Measurements from ENCODE around the gene TFB1M. TPM values are rescaled to one million over a fixed set of nuclear protein-coding genes. Genes with fewer than 3 reads are reported as not detected.
A peak's percentile ranks its signal among the peaks of the same experiment; 100 is the strongest.

Gene TFB1M
- total and polyA plus RNA-seq, 7 experiments from 2014 or later = 15.8 to 45.4 (median 27.1) TPM

- H3K27ac Mint-ChIP-seq = no peak overlapping the region
- Histone ChIP-seq H3K4me1 (ENCODE audit: control insufficient read depth in 2 of 2, insufficient read depth in 2 of 2, low read length in 2 of 2) (no peaks in the 10 kb centered on the region), H3K27ac (ENCODE audit: low read depth, low read length) (no peak overlapping the region), H3K27me3 (ENCODE audit: control insufficient read depth in 2 of 2, insufficient read depth in 2 of 2, low read length in 2 of 2) (no peaks in the 10 kb centered on the region), H3K36me3 (ENCODE audit: control insufficient read depth in 2 of 3, insufficient read depth in 3 of 3, low read length in 3 of 3) (peaks cover 13 to 48% (median 15%) of the 10 kb centered on the region in 3 experiments), H3K4me3 (ENCODE audit: low read length) (no peak overlapping the region), H3K9me3 (ENCODE audit: control insufficient read depth in 2 of 3, low read length in 3 of 3) (no peaks in the 10 kb centered on the region)
- no peaks in the 10 kb centered on the region for H3K9me3 Mint-ChIP-seq
- no peak for ATAC-seq
- H3K4me3 Mint-ChIP-seq = no peak overlapping the region
- ChIA-PET CTCF (interaction anchor here (0.7 kb wide), 1 partner anchor 29 kb away, joined by 3 read pairs; no protein-coding TSS in a partner anchor), POLR2A (no interaction called here)
- H3K4me1 Mint-ChIP-seq = peaks cover 2 to 30% (median 10%) of the 10 kb centered on the region in 7 donors
- intact Hi-C loops (cut with micrococcal nuclease) = no loop called here
- peaks cover 9 to 76% (median 32%) of the 10 kb centered on the region in 5 donors for H3K36me3 Mint-ChIP-seq
- H3K27me3 Mint-ChIP-seq = no peaks in the 10 kb centered on the region
- no peak for DNase-seq
Measured at GRCh38 chr6:155287762-155288161, 26.5 kb downstream of the TFB1M start.

DNA sequence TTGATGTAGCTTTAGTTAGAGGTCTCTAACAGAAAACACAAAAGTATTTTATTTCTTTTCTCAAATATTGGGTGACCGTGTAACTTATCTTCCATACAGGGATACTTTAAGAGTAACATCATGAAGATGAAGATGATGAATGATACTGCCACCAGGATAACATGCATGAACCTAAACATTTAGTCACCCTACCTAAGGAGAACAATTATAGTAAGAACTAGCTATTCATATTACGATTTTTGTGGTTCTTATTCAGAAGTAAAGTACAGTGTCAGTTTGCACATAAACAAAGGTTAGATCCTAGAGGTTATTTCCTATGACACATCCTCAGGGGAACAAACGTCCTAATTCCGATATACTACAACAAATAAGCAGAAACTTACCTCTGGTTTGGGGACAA lies 29.5 kb downstream of the TFB1M start:
- Mint-ChIP-seq H3K27me3 (no peaks in the 10 kb centered on the region), H3K4me3 (no peak overlapping the region), H3K4me1 (peaks cover 4 to 28% (median 9%) of the 10 kb centered on the region in 7 donors), H3K36me3 (peaks cover 14 to 65% (median 27%) of the 10 kb centered on the region in 5 donors), H3K27ac (no peak overlapping the region), H3K9me3 (no peaks in the 10 kb centered on the region)
- no peak for ATAC-seq
- H3K36me3 ChIP-seq (ENCODE audit: control insufficient read depth in 2 of 3, insufficient read depth in 3 of 3, low read length in 3 of 3) = peaks cover 8 to 30% (median 13%) of the 10 kb centered on the region in 3 experiments
- H3K27ac ChIP-seq (ENCODE audit: low read depth, low read length) = no peak overlapping the region
- H3K4me1 ChIP-seq (ENCODE audit: control insufficient read depth in 2 of 2, insufficient read depth in 2 of 2, low read length in 2 of 2) = no peaks in the 10 kb centered on the region
- ChIA-PET CTCF (no interaction called here), POLR2A (no interaction called here)
- DNase-seq = no peak
- H3K4me3 ChIP-seq (ENCODE audit: low read length) = no peak overlapping the region
- intact Hi-C loops (cut with micrococcal nuclease) = no loop called here
- no peaks in the 10 kb centered on the region for H3K27me3 ChIP-seq (ENCODE audit: control insufficient read depth in 2 of 2, insufficient read depth in 2 of 2, low read length in 2 of 2)
- H3K9me3 ChIP-seq (ENCODE audit: control insufficient read depth in 2 of 3, low read length in 3 of 3) = no peaks in the 10 kb centered on the region

- H3K9me3 Mint-ChIP-seq = no peaks in the 10 kb centered on the region
- H3K36me3 Mint-ChIP-seq = peaks cover 9 to 51% (median 40%) of the 10 kb centered on the region in 5 donors
- H3K4me1 Mint-ChIP-seq = peaks cover 6 to 56% (median 13%) of the 10 kb centered on the region in 7 donors
- Histone ChIP-seq H3K27me3 (ENCODE audit: control insufficient read depth in 2 of 2, insufficient read depth in 2 of 2, low read length in 2 of 2) (no peaks in the 10 kb centered on the region), H3K4me3 (ENCODE audit: low read length) (no peak overlapping the region), H3K9me3 (ENCODE audit: control insufficient read depth in 2 of 3, low read length in 3 of 3) (no peaks in the 10 kb centered on the region), H3K27ac (ENCODE audit: low read depth, low read length) (no peak overlapping the region), H3K36me3 (ENCODE audit: control insufficient read depth in 2 of 3, insufficient read depth in 3 of 3, low read length in 3 of 3) (peaks cover 0 to 24% (median 4%) of the 10 kb centered on the region in 3 experiments), H3K4me1 (ENCODE audit: control insufficient read depth in 2 of 2, insufficient read depth in 2 of 2, low read length in 2 of 2) (no peaks in the 10 kb centered on the region)
- no peak overlapping the region for H3K4me3 Mint-ChIP-seq
- ChIA-PET POLR2A (interaction anchor here (0.5 kb wide), 1 partner anchor 10 kb away, joined by 7 read pairs; no protein-coding TSS in a partner anchor), CTCF (interaction anchor here (1.3 kb wide), 1 partner anchor 10 kb away, joined by 5 read pairs; no protein-coding TSS in a partner anchor)
- H3K27ac Mint-ChIP-seq = peak overlapping the region in 3 of 9 donors; percentile 16 to 46 (median 19)
- intact Hi-C loops (cut with micrococcal nuclease) = loop anchor here in 1 of 2 donors (10.0 kb wide), 1 partner anchor 354 kb away; no protein-coding TSS in a partner anchor
- DNase-seq = no peak
- H3K27me3 Mint-ChIP-seq = no peaks in the 10 kb centered on the region
- no peak for ATAC-seq
Measured at GRCh38 chr6:155278319-155279049, 35.8 kb downstream of the TFB1M start.

- H3K4me3 Mint-ChIP-seq = no peak overlapping the region
- Histone ChIP-seq H3K27ac (ENCODE audit: low read depth, low read length) (no peak overlapping the region), H3K4me1 (ENCODE audit: control insufficient read depth in 2 of 2, insufficient read depth in 2 of 2, low read length in 2 of 2) (no peaks in the 10 kb centered on the region), H3K4me3 (ENCODE audit: low read length) (no peak overlapping the region), H3K9me3 (ENCODE audit: control insufficient read depth in 2 of 3, low read length in 3 of 3) (no peaks in the 10 kb centered on the region), H3K27me3 (ENCODE audit: control insufficient read depth in 2 of 2, insufficient read depth in 2 of 2, low read length in 2 of 2) (no peaks in the 10 kb centered on the region), H3K36me3 (ENCODE audit: control insufficient read depth in 2 of 3, insufficient read depth in 3 of 3, low read length in 3 of 3) (peaks cover 0 to 31% (median 4%) of the 10 kb centered on the region in 3 experiments)
- CTCF ChIA-PET = interaction anchor here (0.6 to 1.2 kb wide), 2 partner anchors 9 to 603 kb away, joined by 3 read pairs; no protein-coding TSS in a partner anchor
- H3K36me3 Mint-ChIP-seq = peaks cover 11 to 46% (median 32%) of the 10 kb centered on the region in 5 donors
- H3K27me3 Mint-ChIP-seq = no peaks in the 10 kb centered on the region
- POLR2A ChIA-PET = interaction anchor here (0.6 kb wide), 1 partner anchor 165 kb away, joined by 3 read pairs; no protein-coding TSS in a partner anchor
- peak overlapping the region in 5 of 9 donors; percentile 18 to 62 (median 40) for H3K27ac Mint-ChIP-seq
- ATAC-seq = no peak
- H3K4me1 Mint-ChIP-seq = peaks cover 8 to 60% (median 18%) of the 10 kb centered on the region in 7 donors
- intact Hi-C loops (cut with micrococcal nuclease) = loop anchor here in 1 of 2 donors (10.0 kb wide), 1 partner anchor 352 kb away; no protein-coding TSS in a partner anchor
- DNase-seq = no peak
- H3K9me3 Mint-ChIP-seq = no peaks in the 10 kb centered on the region
Measured at GRCh38 chr6:155276638-155277037, 37.6 kb downstream of the TFB1M start.

- H3K4me1 ChIP-seq (ENCODE audit: control insufficient read depth in 2 of 2, insufficient read depth in 2 of 2, low read length in 2 of 2) = no peaks in the 10 kb centered on the region
- H3K36me3 ChIP-seq (ENCODE audit: control insufficient read depth in 2 of 3, insufficient read depth in 3 of 3, low read length in 3 of 3) = peaks cover 0 to 28% (median 4%) of the 10 kb centered on the region in 3 experiments
- Mint-ChIP-seq H3K4me1 (peaks cover 8 to 60% (median 18%) of the 10 kb centered on the region in 7 donors), H3K4me3 (no peak overlapping the region), H3K36me3 (peaks cover 11 to 46% (median 32%) of the 10 kb centered on the region in 5 donors), H3K27ac (peak overlapping the region in 1 of 9 donors; percentile 6), H3K9me3 (no peaks in the 10 kb centered on the region), H3K27me3 (no peaks in the 10 kb centered on the region)
- ChIA-PET CTCF (no interaction called here), POLR2A (no interaction called here)
- intact Hi-C loops (cut with micrococcal nuclease) = loop anchor here in 1 of 2 donors (10.0 kb wide), 1 partner anchor 351 kb away; no protein-coding TSS in a partner anchor
- H3K27me3 ChIP-seq (ENCODE audit: control insufficient read depth in 2 of 2, insufficient read depth in 2 of 2, low read length in 2 of 2) = no peaks in the 10 kb centered on the region
- no peaks in the 10 kb centered on the region for H3K9me3 ChIP-seq (ENCODE audit: control insufficient read depth in 2 of 3, low read length in 3 of 3)
- no peak overlapping the region for H3K4me3 ChIP-seq (ENCODE audit: low read length)
- no peak for DNase-seq
- H3K27ac ChIP-seq (ENCODE audit: low read depth, low read length) = no peak overlapping the region
- no peak for ATAC-seq
Measured at GRCh38 chr6:155275808-155276480, 38.3 kb downstream of the TFB1M start.

GRCh38 chr6:155274533-155274932 lies 39.8 kb downstream of the TFB1M start:
- no peak overlapping the region for H3K27ac ChIP-seq (ENCODE audit: low read depth, low read length)
- ATAC-seq = no peak
- POLR2A ChIA-PET = no interaction called here

More at GRCh38 chr6:155274533-155274932, 39.8 kb downstream of the TFB1M start:
- Histone ChIP-seq H3K9me3 (ENCODE audit: control insufficient read depth in 2 of 3, low read length in 3 of 3) (no peaks in the 10 kb centered on the region), H3K36me3 (ENCODE audit: control insufficient read depth in 2 of 3, insufficient read depth in 3 of 3, low read length in 3 of 3) (peaks cover 0 to 28% (median 4%) of the 10 kb centered on the region in 3 experiments), H3K4me1 (ENCODE audit: control insufficient read depth in 2 of 2, insufficient read depth in 2 of 2, low read length in 2 of 2) (no peaks in the 10 kb centered on the region), H3K4me3 (ENCODE audit: low read length) (no peak overlapping the region), H3K27me3 (ENCODE audit: control insufficient read depth in 2 of 2, insufficient read depth in 2 of 2, low read length in 2 of 2) (no peaks in the 10 kb centered on the region)
- Mint-ChIP-seq H3K27ac (no peak overlapping the region), H3K36me3 (peaks cover 6 to 42% (median 27%) of the 10 kb centered on the region in 5 donors), H3K9me3 (no peaks in the 10 kb centered on the region), H3K4me1 (peaks cover 7 to 56% (median 18%) of the 10 kb centered on the region in 7 donors), H3K27me3 (no peaks in the 10 kb centered on the region), H3K4me3 (no peak overlapping the region)
- DNase-seq = no peak
- intact Hi-C loops (cut with micrococcal nuclease) = loop anchor here in 1 of 2 donors (10.0 kb wide), 1 partner anchor 350 kb away; no protein-coding TSS in a partner anchor
- CTCF ChIA-PET = no interaction called here
